Transverse colon (tissue), 4 donors: ENCODE measurements around the gene TNFRSF1B. TPM values are rescaled to one million over a fixed set of nuclear protein-coding genes. Genes with fewer than 3 reads are reported as not detected.

Experiments
- DNase-seq: peaks from one replicate; pipeline ENCODE4 v3.0.0-alpha.2; 2019
- H3K27ac ChIP-seq, 4 donors: fragments of 200-600 bp; sonication (generic); 2 replicates each; pipeline ENCODE4 v1.5.1; 2016 to 2018; ENCODE audit warnings: inconsistent platforms in 4 of 4
- H3K27me3 ChIP-seq: fragments of 200-600 bp; sonication (generic); 2 replicates; pipeline ENCODE4 v1.5.1; 2017; ENCODE audit warnings: inconsistent platforms
- H3K36me3 ChIP-seq, 4 donors: fragments of 200-600 bp; sonication (generic); 2 replicates each; pipeline ENCODE4 v1.5.1; 2017 to 2019; ENCODE audit warnings: inconsistent platforms in 4 of 4
- H3K4me1 ChIP-seq, 4 donors: fragments of 200-600 bp; sonication (generic); 2 replicates each; pipeline ENCODE4 v1.5.1; 2017 to 2020; ENCODE audit warnings: inconsistent platforms in 4 of 4
- H3K4me3 ChIP-seq, 4 donors: fragments of 200-600 bp; sonication (generic); 1 replicate in 1 of 4; 2 replicates in 3 of 4; pipeline versions ENCODE4 v1.5.1 to v1.6.1; 2017 to 2019; ENCODE audit warnings: inconsistent platforms in 4 of 4
- H3K9me3 ChIP-seq, 2 donors: fragments of 200-600 bp; sonication (generic); 2 replicates each; pipeline ENCODE4 v1.5.1; 2017 to 2019; ENCODE audit warnings: inconsistent platforms in 2 of 2
- CTCF ChIP-seq, 5 experiments: fragments of 200-600 bp in 3 of 5; fragments of 450-650 bp in 2 of 5; sonication (generic) in 3 of 5; IDR thresholded peaks; 1 replicate in 2 of 5; 2 replicates in 3 of 5; pipeline ENCODE4 v1.5.1; 2016 to 2017; ENCODE audit warnings: antibody characterized with exemption in 5 of 5, inconsistent platforms in 3 of 5, mild to moderate bottlenecking in 2 of 5, moderate library complexity in 1 of 5
- EP300 ChIP-seq: sonication (generic); formaldehyde crosslinking; IDR thresholded peaks from one replicate; pipeline ENCODE4 v1.6.1; 2017; ENCODE audit warnings: antibody characterized with exemption, low read depth
- POLR2A ChIP-seq: fragments of 450-650 bp; IDR thresholded peaks from one replicate; pipeline ENCODE4 v1.6.1; 2016; ENCODE audit warnings: antibody characterized with exemption, mild to moderate bottlenecking, moderate library complexity
- POLR2AphosphoS5 ChIP-seq, 3 donors: sonication (generic); formaldehyde crosslinking; IDR thresholded peaks; one replicate each; pipeline ENCODE4 v1.6.1; 2016; ENCODE audit warnings: antibody characterized with exemption in 3 of 3
- WGBS, 2 donors: methylation state at CpG; one replicate each; pipeline ENCODE4 v1.1.5; 2018; ENCODE audit warnings: low coverage in 1 of 2; 5-methylcytosine and 5-hydroxymethylcytosine counted together
- in situ Hi-C, 4 donors: fragments of 200-750 bp; cut with MboI; loops; one replicate each; pipeline versions ENCODE4 v1.15.0 to v1.15.1; 2017; ENCODE audit warnings: low sequenced_read_pairs in 3 of 4, low pct_ligation_motif_present in 1 of 4, low pct_unique_long_range_greater_than_20kb in 1 of 4
- intact Hi-C: fragments of 100-400 bp; cut with DNase I; formaldehyde crosslinking; loops from one replicate; pipeline ENCODE4 v1.15.1; 2023; ENCODE audit warnings: low total_unique reads
- total RNA-seq, 4 donors: library from RNA; depleted of rRNA; stranded (reverse); fragments of >200 nt; gene quantifications; one replicate each; pipeline ENCODE4 v1.1.0, GENCODE V29; 2016

TNFRSF1B gene
- total RNA-seq, 4 donors from 2014 or later: 11.1 to 17.3 (median 15.3) TPM

DNA sequence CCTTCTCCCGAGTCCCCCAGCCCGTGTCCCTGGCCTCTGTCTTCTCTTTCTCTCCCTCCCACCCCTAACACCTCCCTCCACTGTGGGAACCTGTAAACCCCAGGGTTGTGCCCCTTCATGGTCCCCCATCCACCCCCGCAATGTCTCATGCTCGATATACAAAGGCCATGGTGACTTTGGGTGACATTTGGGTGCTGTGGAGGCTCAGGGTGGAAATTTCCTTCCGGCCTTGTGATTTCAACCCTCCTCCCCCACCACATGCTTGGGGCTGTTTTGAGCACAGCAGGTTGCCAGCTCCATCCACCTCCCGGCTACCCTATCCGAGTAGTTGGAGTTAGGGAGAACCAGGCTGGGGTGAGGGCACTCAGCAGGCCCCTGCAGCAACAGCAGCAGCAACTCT is 37.3 kb downstream of the TNFRSF1B start:
- TF ChIP-seq POLR2A (no peak), EP300 (no peak), CTCF (IDR thresholded peaks at IDR 0.05) (no peak), POLR2AphosphoS5 (IDR thresholded peaks at IDR 0.05) (no peak)

DNA sequence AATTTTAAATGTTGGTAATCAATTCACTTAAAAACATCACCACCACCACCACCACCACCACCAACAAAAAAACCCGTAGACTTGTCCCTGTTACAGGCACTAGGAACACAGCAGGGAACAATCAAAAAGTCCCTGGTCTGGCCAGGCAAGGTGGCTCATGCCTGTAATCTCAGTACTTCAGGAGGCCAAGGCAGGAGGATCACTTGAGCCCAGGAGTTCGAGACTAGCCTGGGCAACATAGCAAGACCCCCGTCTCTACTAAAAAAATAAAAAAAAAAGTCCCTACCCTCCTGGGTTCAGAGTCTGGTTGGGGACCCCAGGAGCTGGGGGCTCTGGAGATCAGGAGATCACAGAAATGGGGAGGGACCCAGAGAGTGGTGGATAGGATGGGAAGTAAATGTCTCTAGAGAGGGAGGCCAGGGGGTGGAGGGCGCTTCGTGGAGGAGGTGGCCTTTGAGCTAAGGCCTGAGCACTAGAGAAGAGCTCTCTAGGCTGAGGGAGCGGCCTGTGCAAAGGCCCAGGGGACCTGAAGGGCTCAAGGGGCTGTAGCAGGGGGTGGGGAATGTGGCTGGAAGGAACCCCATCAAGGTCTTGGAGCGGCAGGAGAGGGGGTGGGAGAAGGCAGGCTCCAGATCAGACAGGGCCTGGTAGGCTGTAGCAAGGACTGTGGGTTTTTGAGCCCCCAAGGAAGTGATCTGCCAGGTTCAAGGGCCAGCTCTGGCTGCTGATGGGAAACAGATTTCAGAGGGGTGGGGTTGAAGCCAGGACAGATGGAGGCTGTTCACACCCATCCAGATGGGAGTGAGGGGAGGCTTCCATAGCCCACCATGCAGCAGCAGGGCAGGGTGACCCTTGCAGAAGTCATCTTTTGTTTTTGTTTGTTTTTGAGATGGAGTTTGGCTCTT is 38.2 kb downstream of the TNFRSF1B start:
- peaks cover 0 to 9% (median 3%) of the 10 kb centered on the region in 4 donors for H3K4me1 ChIP-seq
- TF ChIP-seq EP300: no peak
- TF ChIP-seq CTCF (IDR thresholded peaks at IDR 0.05): no peak
- TF ChIP-seq POLR2A: no peak
- TF ChIP-seq POLR2AphosphoS5 (IDR thresholded peaks at IDR 0.05): no peak
- 87 to 88% methylated on average over 5 to 7 of the region's 7 CpGs for WGBS, 2 donors

More for the DNA sequence above, 37.3 kb downstream of the TNFRSF1B start:
- H3K9me3 ChIP-seq: no peaks in the 10 kb centered on the region
- no peak for DNase-seq
- H3K27me3 ChIP-seq: no peaks in the 10 kb centered on the region
- no peak overlapping the region for H3K27ac ChIP-seq
- peaks cover 0 to 6% (median 2%) of the 10 kb centered on the region in 4 donors for H3K4me1 ChIP-seq
- in situ Hi-C loops: no loop called here
- peaks cover 0 to 7% (median 0%) of the 10 kb centered on the region in 4 donors for H3K36me3 ChIP-seq
- no peak overlapping the region for H3K4me3 ChIP-seq
- intact Hi-C loops: no loop called here
- 91% methylated on average over 7 of the region's 7 CpGs; no CpG with 5 or more reads in 1 of the 2 donors for WGBS, 2 donors

DNA sequence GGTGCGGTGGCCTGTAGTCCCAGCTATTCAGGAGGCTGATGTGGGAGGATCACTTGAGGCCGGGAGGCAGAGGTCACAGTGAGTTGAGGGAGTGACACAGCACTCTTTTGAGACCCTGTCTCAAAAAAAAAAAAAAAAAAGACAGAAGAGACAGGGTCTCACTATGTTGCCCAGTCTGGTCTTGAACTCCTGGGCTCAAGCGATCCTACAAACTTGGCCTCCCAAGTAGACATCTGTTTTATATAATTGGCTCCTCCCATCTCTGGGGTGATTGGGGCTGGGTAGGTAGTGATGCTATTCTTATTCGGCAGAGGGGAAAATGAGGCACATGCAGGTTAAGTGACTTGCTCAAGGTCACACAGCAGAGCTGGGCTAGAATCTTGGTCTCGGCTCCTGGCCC is 39.4 kb downstream of the TNFRSF1B start:
- H3K4me1 ChIP-seq: peaks cover 0 to 9% (median 3%) of the 10 kb centered on the region in 4 donors
- H3K36me3 ChIP-seq: peaks cover 0 to 7% (median 0%) of the 10 kb centered on the region in 4 donors
- no peaks in the 10 kb centered on the region for H3K9me3 ChIP-seq
- no peak for DNase-seq
- WGBS, 2 donors: 86 to 87% methylated on average over 3 to 5 of the region's 5 CpGs
- intact Hi-C loops (no loop called here), in situ Hi-C loops (loop anchor here in 2 of 4 donors (5.0 kb wide), 1 partner anchor 79 kb away; no protein-coding TSS in a partner anchor)
- H3K27ac ChIP-seq: no peak overlapping the region
- no peak overlapping the region for H3K4me3 ChIP-seq
- TF ChIP-seq EP300: no peak
- no peak for TF ChIP-seq POLR2A
- no peak for TF ChIP-seq POLR2AphosphoS5 (IDR thresholded peaks at IDR 0.05)
- no peak for TF ChIP-seq CTCF (IDR thresholded peaks at IDR 0.05)
- no peaks in the 10 kb centered on the region for H3K27me3 ChIP-seq

More for the DNA sequence above, 38.2 kb downstream of the TNFRSF1B start:
- no peak overlapping the region for H3K4me3 ChIP-seq
- no peak for DNase-seq
- intact Hi-C loops (no loop called here), in situ Hi-C loops (loop anchor here in 2 of 4 donors (5.0 kb wide), 1 partner anchor 78 kb away; no protein-coding TSS in a partner anchor)
- peaks cover 0 to 7% (median 0%) of the 10 kb centered on the region in 4 donors for H3K36me3 ChIP-seq
- no peak overlapping the region for H3K27ac ChIP-seq
- H3K9me3 ChIP-seq: no peaks in the 10 kb centered on the region
- H3K27me3 ChIP-seq: no peaks in the 10 kb centered on the region

- in situ Hi-C loops: loop anchor here in 2 of 4 donors (5.0 kb wide), 1 partner anchor 80 kb away; no protein-coding TSS in a partner anchor
- DNase-seq: no peak
- WGBS, 2 donors: 83% methylated on average over 17 of the region's 17 CpGs; no CpG with 5 or more reads in 1 of the 2 donors
- H3K27me3 ChIP-seq: no peaks in the 10 kb centered on the region
- intact Hi-C loops: no loop called here
- H3K36me3 ChIP-seq: peaks cover 0 to 7% (median 0%) of the 10 kb centered on the region in 4 donors
- H3K27ac ChIP-seq: no peak overlapping the region
- TF ChIP-seq POLR2AphosphoS5 (IDR thresholded peaks at IDR 0.05) (no peak), POLR2A (no peak), EP300 (no peak), CTCF (IDR thresholded peaks at IDR 0.05) (no peak)
- H3K4me1 ChIP-seq: peaks cover 0 to 9% (median 3%) of the 10 kb centered on the region in 4 donors
- no peaks in the 10 kb centered on the region for H3K9me3 ChIP-seq
- no peak overlapping the region for H3K4me3 ChIP-seq
Observed at GRCh38 chr1:12206792-12207424, 40.1 kb downstream of the TNFRSF1B start.
